ENCODE measurements around the gene GPR34. TPM values are rescaled to one million over a fixed set of nuclear protein-coding genes. Genes with fewer than 3 reads are reported as not detected.
"Not testable (repeated sequence)": the region's sequence is repeated elsewhere in the genome, so short reads cannot be mapped to it uniquely, and the experiment has no call there.

GPR34 gene, protein sequence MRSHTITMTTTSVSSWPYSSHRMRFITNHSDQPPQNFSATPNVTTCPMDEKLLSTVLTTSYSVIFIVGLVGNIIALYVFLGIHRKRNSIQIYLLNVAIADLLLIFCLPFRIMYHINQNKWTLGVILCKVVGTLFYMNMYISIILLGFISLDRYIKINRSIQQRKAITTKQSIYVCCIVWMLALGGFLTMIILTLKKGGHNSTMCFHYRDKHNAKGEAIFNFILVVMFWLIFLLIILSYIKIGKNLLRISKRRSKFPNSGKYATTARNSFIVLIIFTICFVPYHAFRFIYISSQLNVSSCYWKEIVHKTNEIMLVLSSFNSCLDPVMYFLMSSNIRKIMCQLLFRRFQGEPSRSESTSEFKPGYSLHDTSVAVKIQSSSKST
- total RNA-seq, result 10 to 100 TPM in 2 of 4 donors, 1 to 10 TPM in 2; 5.9 to 10.2 (median 9.2) TPM
- polyA plus RNA-seq, result 1.5 TPM
- long read RNA-seq, donor 1, partial matches to known transcripts, result 0 of 4 reads
- long read RNA-seq, donor 1, other reads (novel, unspliced or antisense), result 1 of 4 reads
- long read RNA-seq, donor 2, partial matches to known transcripts, result 0 of 5 reads
- long read RNA-seq, donor 2, other reads (novel, unspliced or antisense), result 1 of 5 reads
- long read RNA-seq, donor 3, transcript GPR34-202 (3 exons, 1,928 nt), result major isoform, 7 of 11 reads
- long read RNA-seq, donor 3, partial matches to known transcripts, result 1 of 11 reads
- long read RNA-seq, donor 3, other reads (novel, unspliced or antisense), result 2 of 11 reads
- long read RNA-seq, donor 4, partial matches to known transcripts, result 1 of 2 reads
- long read RNA-seq, donor 4, other reads (novel, unspliced or antisense), result 0 of 2 reads

DNA sequence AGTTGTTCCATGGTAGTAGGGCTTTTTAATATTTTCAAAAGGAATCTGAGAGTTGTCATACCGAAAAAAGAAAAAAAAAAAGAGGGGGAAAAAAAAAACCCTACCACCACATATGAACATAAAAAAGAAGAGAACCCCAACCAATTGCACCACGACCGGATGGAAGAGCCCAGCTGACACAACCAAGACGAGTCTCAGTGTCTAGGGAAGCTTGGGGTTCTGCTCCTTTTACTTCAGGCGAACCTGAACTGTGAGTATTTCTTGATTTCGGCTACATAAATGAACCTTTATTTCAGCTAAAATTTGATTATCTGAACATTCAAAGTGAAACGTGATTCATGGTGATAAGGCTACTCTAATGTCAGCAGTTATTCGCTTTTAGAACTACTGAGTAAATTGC lies at the start of gene GPR34:
TSS of gene GPR34 (plus strand) at position 139 of the 400 bp plus-strand sequence. CDS start 6,661 bp downstream, outside the sequence.
- ATAC-seq, result no peak
- no peaks in the 10 kb centered on the region for H3K4me1 ChIP-seq (ENCODE audit: control insufficient read depth, insufficient read depth, low read length)
- WGBS, result 65% methylated on average over 8 of the region's 8 CpGs
- no peak for DNase-seq
- no peaks in the 10 kb centered on the region for H3K9me3 ChIP-seq (ENCODE audit: control insufficient read depth, low read length)
- no peak within 1 kb of the TSS for H3K4me3 ChIP-seq (ENCODE audit: low read length)
- no peak within 1 kb of the TSS for H3K27ac ChIP-seq (ENCODE audit: low read length)
- intact Hi-C loops (cut with DNase I), result no loop called here
- H3K27me3 ChIP-seq (ENCODE audit: control insufficient read depth, insufficient read depth), result no peaks in the 10 kb centered on the region

DNA sequence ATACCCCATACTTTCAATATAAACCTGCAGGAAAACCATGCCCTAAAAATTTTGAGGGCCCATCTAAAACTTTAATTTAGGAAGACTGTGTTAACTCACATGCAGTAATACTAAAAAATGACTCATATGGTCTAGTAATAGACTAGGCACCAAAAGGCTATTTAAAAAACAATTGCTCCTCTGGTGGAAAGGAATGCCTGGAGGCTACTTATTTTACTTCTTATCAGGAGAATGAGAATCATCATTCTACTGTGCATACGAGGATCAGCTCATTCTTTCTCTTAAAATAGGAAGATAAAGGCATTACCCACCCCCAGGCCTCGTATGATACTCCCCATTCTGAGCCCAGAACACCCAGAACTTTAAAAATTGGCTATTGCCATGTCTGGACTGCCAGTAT lies 42.6 kb upstream of the GPR34 start:
- H3K9me3 ChIP-seq (ENCODE audit: control insufficient read depth, low read length); H3K27me3 ChIP-seq (ENCODE audit: control insufficient read depth, insufficient read depth); intact Hi-C loops (cut with DNase I); ATAC-seq; H3K4me1 ChIP-seq (ENCODE audit: control insufficient read depth, insufficient read depth, low read length); H3K27ac ChIP-seq (ENCODE audit: low read length); DNase-seq; H3K4me3 ChIP-seq (ENCODE audit: low read length): not testable (repeated sequence)
- WGBS, result 74% methylated on average over 2 of the region's 2 CpGs

DNA sequence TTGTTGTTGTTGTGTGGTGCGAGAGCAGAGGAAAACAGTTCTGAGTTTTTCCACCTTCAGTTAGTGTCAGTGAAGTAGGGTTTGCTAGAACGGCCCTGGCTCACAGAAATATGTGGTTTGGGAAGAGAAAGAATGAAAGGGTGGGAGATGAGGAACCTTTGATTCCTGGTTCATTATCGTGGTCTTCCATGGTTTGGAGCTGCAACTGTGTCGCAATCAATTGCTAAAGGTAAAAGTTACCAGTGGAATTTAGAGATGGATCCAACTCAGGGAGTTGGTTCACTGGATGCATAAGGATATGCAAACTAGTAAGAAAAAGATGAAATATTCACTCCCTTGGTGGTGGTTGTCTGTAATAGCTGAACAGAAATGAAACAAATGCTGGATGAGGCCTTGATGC lies 35.6 kb upstream of the GPR34 start:
- Histone ChIP-seq H3K4me1 (ENCODE audit: control insufficient read depth, insufficient read depth, low read length) (no peaks in the 10 kb centered on the region), H3K9me3 (ENCODE audit: control insufficient read depth, low read length) (no peaks in the 10 kb centered on the region), H3K4me3 (ENCODE audit: low read length) (no peak overlapping the region), H3K27me3 (ENCODE audit: control insufficient read depth, insufficient read depth) (no peaks in the 10 kb centered on the region), H3K27ac (ENCODE audit: low read length) (no peak overlapping the region)
- WGBS, result 97% methylated on average over 4 of the region's 4 CpGs
- DNase-seq (no peak), ATAC-seq (no peak)
- intact Hi-C loops (cut with DNase I), result no loop called here

GRCh38 chrX:41655101-41655500 lies 33.7 kb upstream of the GPR34 start:
- no peaks in the 10 kb centered on the region for H3K27me3 ChIP-seq (ENCODE audit: control insufficient read depth, insufficient read depth)
- H3K9me3 ChIP-seq (ENCODE audit: control insufficient read depth, low read length), result no peaks in the 10 kb centered on the region
- no peak overlapping the region for H3K4me3 ChIP-seq (ENCODE audit: low read length)
- DNase-seq, result no peak
- H3K27ac ChIP-seq (ENCODE audit: low read length), result no peak overlapping the region
- H3K4me1 ChIP-seq (ENCODE audit: control insufficient read depth, insufficient read depth, low read length), result no peaks in the 10 kb centered on the region
- 88% methylated on average over 4 of the region's 4 CpGs for WGBS
- no peak for ATAC-seq
- intact Hi-C loops (cut with DNase I), result no loop called here

DNA sequence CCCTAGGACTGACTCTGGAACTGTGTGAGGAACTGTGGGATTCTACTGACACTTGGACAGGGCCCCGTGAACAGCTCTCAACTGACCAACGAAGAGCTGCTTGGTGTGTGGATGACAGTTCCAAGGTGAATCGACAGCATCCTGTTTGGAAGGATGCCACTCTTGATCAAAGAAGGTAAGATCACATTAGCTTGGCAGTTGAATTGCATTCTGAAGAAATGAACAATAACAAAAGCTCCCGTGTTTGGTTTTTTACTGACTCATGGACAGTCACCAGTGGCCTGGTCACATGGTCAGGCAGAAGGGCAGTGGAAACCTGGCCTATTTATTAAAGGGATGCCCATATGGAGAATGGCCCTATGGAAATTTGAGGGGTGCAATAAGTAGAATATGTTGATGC lies 33.1 kb upstream of the GPR34 start:
- 75% methylated on average over 4 of the region's 4 CpGs for WGBS
- H3K4me3 ChIP-seq (ENCODE audit: low read length), result no peak overlapping the region
- ATAC-seq, result no peak
- no peaks in the 10 kb centered on the region for H3K4me1 ChIP-seq (ENCODE audit: control insufficient read depth, insufficient read depth, low read length)
- DNase-seq, result no peak
- no peaks in the 10 kb centered on the region for H3K27me3 ChIP-seq (ENCODE audit: control insufficient read depth, insufficient read depth)
- H3K9me3 ChIP-seq (ENCODE audit: control insufficient read depth, low read length), result no peaks in the 10 kb centered on the region
- H3K27ac ChIP-seq (ENCODE audit: low read length), result no peak overlapping the region
- intact Hi-C loops (cut with DNase I), result no loop called here

DNA sequence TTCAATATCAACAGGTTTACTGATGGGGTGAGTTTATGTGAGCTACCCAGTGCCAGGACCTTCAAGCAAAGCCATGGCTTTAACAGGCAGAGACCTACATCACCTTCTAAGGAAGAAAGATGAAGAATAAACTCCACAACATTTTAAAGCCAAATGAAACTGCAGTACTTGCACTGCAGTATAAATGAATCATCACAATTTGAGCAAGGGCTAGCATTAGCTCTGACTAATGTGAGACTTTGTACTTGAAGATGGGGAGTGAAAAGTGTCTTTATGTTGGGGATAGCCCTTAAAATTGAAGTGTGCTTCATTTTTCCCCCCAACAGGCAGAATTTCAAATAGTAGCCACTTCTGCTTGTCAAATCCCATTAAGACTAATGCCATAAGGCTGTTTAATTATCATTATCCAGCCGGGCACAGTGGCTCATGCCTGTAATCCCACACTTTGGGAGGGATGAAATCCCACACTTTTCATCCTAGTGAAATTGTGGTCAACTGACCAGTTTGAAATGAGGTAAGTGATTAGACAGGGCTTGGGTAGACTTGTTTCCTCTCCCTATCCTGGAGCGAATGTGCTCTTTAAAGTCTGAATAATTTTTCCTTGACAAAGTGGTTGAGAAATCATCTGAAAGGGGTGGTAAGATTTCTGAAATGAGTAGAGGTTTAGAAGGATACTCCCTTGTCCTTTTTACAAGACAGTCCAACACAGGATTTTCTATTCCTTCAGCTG lies 27.2 kb upstream of the GPR34 start:
- H3K27me3 ChIP-seq (ENCODE audit: control insufficient read depth, insufficient read depth), result no peaks in the 10 kb centered on the region
- ATAC-seq, result no peak
- no peaks in the 10 kb centered on the region for H3K9me3 ChIP-seq (ENCODE audit: control insufficient read depth, low read length)
- WGBS, result 94% methylated on average over 2 of the region's 2 CpGs
- DNase-seq, result no peak
- H3K4me1 ChIP-seq (ENCODE audit: control insufficient read depth, insufficient read depth, low read length), result no peaks in the 10 kb centered on the region
- no peak overlapping the region for H3K4me3 ChIP-seq (ENCODE audit: low read length)
- intact Hi-C loops (cut with DNase I), result no loop called here
- no peak overlapping the region for H3K27ac ChIP-seq (ENCODE audit: low read length)

- no peaks in the 10 kb centered on the region for H3K27me3 ChIP-seq (ENCODE audit: control insufficient read depth, insufficient read depth)
- intact Hi-C loops (cut with DNase I), result no loop called here
- H3K9me3 ChIP-seq (ENCODE audit: control insufficient read depth, low read length), result no peaks in the 10 kb centered on the region
- no peak overlapping the region for H3K27ac ChIP-seq (ENCODE audit: low read length)
- 91% methylated on average over 2 of the region's 2 CpGs for WGBS
- H3K4me3 ChIP-seq (ENCODE audit: low read length), result no peak overlapping the region
- ATAC-seq, result no peak
- peaks cover 2% of the 10 kb centered on the region for H3K4me1 ChIP-seq (ENCODE audit: control insufficient read depth, insufficient read depth, low read length)
- no peak for DNase-seq
Measured at GRCh38 chrX:41664375-41664901, 24.3 kb upstream of the GPR34 start.

- intact Hi-C loops (cut with DNase I), result no loop called here
- Histone ChIP-seq H3K9me3 (ENCODE audit: control insufficient read depth, low read length) (no peaks in the 10 kb centered on the region), H3K27ac (ENCODE audit: low read length) (no peak overlapping the region), H3K27me3 (ENCODE audit: control insufficient read depth, insufficient read depth) (no peaks in the 10 kb centered on the region), H3K4me3 (ENCODE audit: low read length) (no peak overlapping the region), H3K4me1 (ENCODE audit: control insufficient read depth, insufficient read depth, low read length) (peaks cover 2% of the 10 kb centered on the region)
- ATAC-seq (no peak), DNase-seq (no peak)
Measured at GRCh38 chrX:41664908-41665307, 23.9 kb upstream of the GPR34 start.

DNA sequence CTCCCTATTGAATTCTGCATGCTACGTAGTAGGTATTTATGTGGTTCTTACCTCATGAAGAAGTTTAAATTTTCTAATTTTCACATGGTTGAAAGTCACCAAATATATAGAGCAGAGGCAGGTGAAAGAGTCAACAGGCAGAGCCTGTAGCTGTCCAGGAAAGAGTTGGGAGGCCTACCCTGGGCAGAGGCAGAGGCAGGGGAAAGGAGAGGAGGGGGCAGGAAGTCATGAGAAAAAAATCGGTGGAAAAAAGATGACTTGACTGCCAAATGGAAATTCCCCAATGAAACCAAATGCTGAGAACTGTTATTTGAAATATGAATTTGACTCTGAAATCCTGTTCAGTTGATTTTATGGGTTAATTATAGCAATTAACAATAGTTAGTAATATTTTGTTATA lies 23.1 kb upstream of the GPR34 start:
- intact Hi-C loops (cut with DNase I), result no loop called here
- 46% methylated on average over 2 of the region's 2 CpGs for WGBS

GRCh38 chrX:41666251-41666650 lies 22.5 kb upstream of the GPR34 start:
- peaks cover 2% of the 10 kb centered on the region for H3K4me1 ChIP-seq (ENCODE audit: control insufficient read depth, insufficient read depth, low read length)
- DNase-seq, result no peak
- H3K9me3 ChIP-seq (ENCODE audit: control insufficient read depth, low read length), result no peaks in the 10 kb centered on the region
- no peaks in the 10 kb centered on the region for H3K27me3 ChIP-seq (ENCODE audit: control insufficient read depth, insufficient read depth)
- H3K4me3 ChIP-seq (ENCODE audit: low read length), result no peak overlapping the region
- intact Hi-C loops (cut with DNase I), result no loop called here
- WGBS, result 14% methylated on average over 1 of the region's 1 CpG
- peak; percentile 39 to 57 for ATAC-seq
- no peak overlapping the region for H3K27ac ChIP-seq (ENCODE audit: low read length)

More for the DNA sequence above, 23.1 kb upstream of the GPR34 start:
- Histone ChIP-seq H3K27me3 (ENCODE audit: control insufficient read depth, insufficient read depth) (no peaks in the 10 kb centered on the region), H3K9me3 (ENCODE audit: control insufficient read depth, low read length) (no peaks in the 10 kb centered on the region), H3K4me3 (ENCODE audit: low read length) (no peak overlapping the region), H3K4me1 (ENCODE audit: control insufficient read depth, insufficient read depth, low read length) (peaks cover 2% of the 10 kb centered on the region), H3K27ac (ENCODE audit: low read length) (no peak overlapping the region)
- ATAC-seq, result peak in 1 of 2 donors; percentile 36
- no peak for DNase-seq

DNA sequence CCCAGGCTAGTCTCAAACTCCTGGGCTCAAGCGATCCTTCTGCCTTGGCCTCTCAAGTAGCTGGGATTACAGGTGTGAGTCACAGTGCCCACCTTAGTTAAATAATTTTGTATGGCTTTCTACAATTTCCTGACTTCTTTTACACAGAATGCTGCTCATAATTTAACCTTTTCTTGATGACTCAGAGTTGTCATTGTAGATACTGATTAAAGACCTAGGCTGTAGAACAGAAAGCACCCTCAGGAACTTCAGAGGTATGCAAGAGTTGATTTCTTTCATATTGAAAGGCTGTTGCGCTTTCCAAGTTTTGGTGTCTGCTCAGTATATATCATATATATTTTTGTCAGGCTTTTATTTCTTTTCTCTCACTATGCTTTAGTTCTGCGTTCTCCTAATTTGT lies 21.1 kb upstream of the GPR34 start:
- WGBS, result 98% methylated on average over 3 of the region's 3 CpGs

More for the DNA sequence above, 21.1 kb upstream of the GPR34 start:
- Histone ChIP-seq H3K9me3 (ENCODE audit: control insufficient read depth, low read length) (no peaks in the 10 kb centered on the region), H3K27me3 (ENCODE audit: control insufficient read depth, insufficient read depth) (no peaks in the 10 kb centered on the region), H3K27ac (ENCODE audit: low read length) (no peak overlapping the region), H3K4me3 (ENCODE audit: low read length) (no peak overlapping the region), H3K4me1 (ENCODE audit: control insufficient read depth, insufficient read depth, low read length) (peaks cover 2% of the 10 kb centered on the region)
- DNase-seq, result no peak
- intact Hi-C loops (cut with DNase I), result no loop called here
- no peak for ATAC-seq
